ENCODE data around the gene RUBCN. TPM values are rescaled to one million over a fixed set of nuclear protein-coding genes. Genes with fewer than 3 reads are reported as not detected.
A peak's percentile ranks its signal among the peaks of the same experiment; 100 is the strongest.

RUBCN gene
- total RNA-seq: 10 to 100 TPM; 33.1 to 33.9 TPM

GRCh38 chr3:197736491-197737318, at the start of gene RUBCN:
RUBCN (minus strand) TSS chr3:197736904; CDS start chr3:197736719, 185 bp downstream.
- DNase-seq (peak; percentile 95 to 97), ATAC-seq (replicated peaks in 1 of 2) (peak; percentile 95 to 97)
- Mint-ChIP-seq H3K4me1 (ENCODE audit: low read depth) (peaks cover 37% of the 10 kb centered on the region), H3K4me3 (peak within 1 kb of the TSS; percentile 87 to 89), H3K36me3 (ENCODE audit: insufficient read depth in 2 of 2) (peaks cover 1 to 2% of the 10 kb centered on the region in 2 donors), H3K27me3 (ENCODE audit: low read depth) (no peaks in the 10 kb centered on the region), H3K27ac (peak within 1 kb of the TSS; percentile 68), H3K9me3 (no peaks in the 10 kb centered on the region)

- Mint-ChIP-seq H3K36me3 (ENCODE audit: insufficient read depth in 2 of 2) (peaks cover 4 to 8% of the 10 kb centered on the region in 2 donors), H3K4me3 (no peak overlapping the region), H3K27me3 (ENCODE audit: low read depth) (no peaks in the 10 kb centered on the region), H3K4me1 (ENCODE audit: low read depth) (no peaks in the 10 kb centered on the region), H3K27ac (peak overlapping the region; percentile 70), H3K9me3 (no peaks in the 10 kb centered on the region)
- ATAC-seq (replicated peaks in 1 of 2) (no peak), DNase-seq (no peak)
Measured at GRCh38 chr3:197784019-197784585, 47.4 kb upstream of the RUBCN start.

GRCh38 chr3:197782230-197782629, 45.5 kb upstream of the RUBCN start:
- DNase-seq (no peak), ATAC-seq (replicated peaks in 1 of 2) (no peak)
- Mint-ChIP-seq H3K4me3 (no peak overlapping the region), H3K27ac (peak overlapping the region; percentile 25), H3K9me3 (no peaks in the 10 kb centered on the region), H3K36me3 (ENCODE audit: insufficient read depth in 2 of 2) (peaks cover 4 to 9% of the 10 kb centered on the region in 2 donors), H3K4me1 (ENCODE audit: low read depth) (no peaks in the 10 kb centered on the region), H3K27me3 (ENCODE audit: low read depth) (no peaks in the 10 kb centered on the region)

- ATAC-seq (replicated peaks in 1 of 2) (no peak), DNase-seq (no peak)
- Mint-ChIP-seq H3K27ac (no peak overlapping the region), H3K4me1 (ENCODE audit: low read depth) (no peaks in the 10 kb centered on the region), H3K9me3 (no peaks in the 10 kb centered on the region), H3K36me3 (ENCODE audit: insufficient read depth in 2 of 2) (peaks cover 4 to 16% of the 10 kb centered on the region in 2 donors), H3K4me3 (no peak overlapping the region), H3K27me3 (ENCODE audit: low read depth) (no peaks in the 10 kb centered on the region)
Measured at GRCh38 chr3:197775317-197775716, 38.6 kb upstream of the RUBCN start.

GRCh38 chr3:197761784-197762183, 25.1 kb upstream of the RUBCN start:
- H3K27me3 Mint-ChIP-seq (ENCODE audit: low read depth): no peaks in the 10 kb centered on the region
- no peak overlapping the region for H3K27ac Mint-ChIP-seq
- H3K36me3 Mint-ChIP-seq (ENCODE audit: insufficient read depth in 2 of 2): peaks cover 0 to 4% of the 10 kb centered on the region in 2 donors
- H3K4me1 Mint-ChIP-seq (ENCODE audit: low read depth): no peaks in the 10 kb centered on the region
- ATAC-seq (replicated peaks in 1 of 2): no peak
- no peak for DNase-seq
- no peak overlapping the region for H3K4me3 Mint-ChIP-seq
- H3K9me3 Mint-ChIP-seq: no peaks in the 10 kb centered on the region

GRCh38 chr3:197758512-197758911, 21.8 kb upstream of the RUBCN start:
- DNase-seq (no peak), ATAC-seq (replicated peaks in 1 of 2) (no peak)
- peaks cover 18% of the 10 kb centered on the region for H3K4me1 Mint-ChIP-seq (ENCODE audit: low read depth)
- H3K4me3 Mint-ChIP-seq: no peak overlapping the region
- no peak overlapping the region for H3K27ac Mint-ChIP-seq
- no peaks in the 10 kb centered on the region for H3K36me3 Mint-ChIP-seq (ENCODE audit: insufficient read depth in 2 of 2)
- no peaks in the 10 kb centered on the region for H3K27me3 Mint-ChIP-seq (ENCODE audit: low read depth)
- no peaks in the 10 kb centered on the region for H3K9me3 Mint-ChIP-seq

GRCh38 chr3:197756704-197757103, 20.0 kb upstream of the RUBCN start:
- no peak overlapping the region for H3K27ac Mint-ChIP-seq
- no peaks in the 10 kb centered on the region for H3K9me3 Mint-ChIP-seq
- no peak for ATAC-seq (replicated peaks in 1 of 2)
- DNase-seq: no peak
- no peaks in the 10 kb centered on the region for H3K36me3 Mint-ChIP-seq (ENCODE audit: insufficient read depth in 2 of 2)
- H3K27me3 Mint-ChIP-seq (ENCODE audit: low read depth): no peaks in the 10 kb centered on the region
- no peak overlapping the region for H3K4me3 Mint-ChIP-seq
- peaks cover 34% of the 10 kb centered on the region for H3K4me1 Mint-ChIP-seq (ENCODE audit: low read depth)

GRCh38 chr3:197753263-197753662, 16.6 kb upstream of the RUBCN start:
- Mint-ChIP-seq H3K27me3 (ENCODE audit: low read depth) (no peaks in the 10 kb centered on the region), H3K9me3 (no peaks in the 10 kb centered on the region), H3K4me1 (ENCODE audit: low read depth) (peaks cover 55% of the 10 kb centered on the region), H3K36me3 (ENCODE audit: insufficient read depth in 2 of 2) (peaks cover 0 to 2% of the 10 kb centered on the region in 2 donors), H3K27ac (peak overlapping the region; percentile 77), H3K4me3 (peak overlapping the region; percentile 29 to 74)
- DNase-seq (no peak), ATAC-seq (replicated peaks in 1 of 2) (no peak)

GRCh38 chr3:197752107-197752506, 15.4 kb upstream of the RUBCN start:
- Mint-ChIP-seq H3K27ac (peak overlapping the region; percentile 83), H3K4me3 (peak overlapping the region; percentile 86 to 88), H3K36me3 (ENCODE audit: insufficient read depth in 2 of 2) (peaks cover 0 to 2% of the 10 kb centered on the region in 2 donors), H3K4me1 (ENCODE audit: low read depth) (peaks cover 57% of the 10 kb centered on the region), H3K9me3 (no peaks in the 10 kb centered on the region), H3K27me3 (ENCODE audit: low read depth) (no peaks in the 10 kb centered on the region)
- DNase-seq (peak; percentile 33 to 48), ATAC-seq (replicated peaks in 1 of 2) (peak; percentile 39 to 44)

- Mint-ChIP-seq H3K27me3 (ENCODE audit: low read depth) (no peaks in the 10 kb centered on the region), H3K9me3 (no peaks in the 10 kb centered on the region), H3K27ac (peak overlapping the region; percentile 93), H3K4me1 (ENCODE audit: low read depth) (peaks cover 57% of the 10 kb centered on the region), H3K36me3 (ENCODE audit: insufficient read depth in 2 of 2) (peaks cover 0 to 2% of the 10 kb centered on the region in 2 donors), H3K4me3 (peak overlapping the region; percentile 91 to 97)
- ATAC-seq (replicated peaks in 1 of 2): no peak
- DNase-seq: peak; percentile 47 to 52
Measured at GRCh38 chr3:197750858-197751737, 14.4 kb upstream of the RUBCN start.

GRCh38 chr3:197750396-197750831, 13.7 kb upstream of the RUBCN start:
- ATAC-seq (replicated peaks in 1 of 2) (peak; percentile 51 to 59), DNase-seq (peak; percentile 73 to 78)
- Mint-ChIP-seq H3K4me3 (peak overlapping the region; percentile 91 to 97), H3K27me3 (ENCODE audit: low read depth) (no peaks in the 10 kb centered on the region), H3K9me3 (no peaks in the 10 kb centered on the region), H3K4me1 (ENCODE audit: low read depth) (peaks cover 55% of the 10 kb centered on the region), H3K27ac (peak overlapping the region; percentile 93), H3K36me3 (ENCODE audit: insufficient read depth in 2 of 2) (peaks cover 0 to 2% of the 10 kb centered on the region in 2 donors)

GRCh38 chr3:197749601-197750395, 13.1 kb upstream of the RUBCN start, which contains the start of gene FYTTD1:
FYTTD1 (plus strand) TSS chr3:197749883; CDS start chr3:197749972, 89 bp downstream.
- peak within 1 kb of the TSS; percentile 91 to 97 for H3K4me3 Mint-ChIP-seq
- peaks cover 0 to 2% of the 10 kb centered on the region in 2 donors for H3K36me3 Mint-ChIP-seq (ENCODE audit: insufficient read depth in 2 of 2)
- peak within 1 kb of the TSS; percentile 93 for H3K27ac Mint-ChIP-seq
- ATAC-seq (replicated peaks in 1 of 2) (peak; percentile 89 to 92), DNase-seq (peak; percentile 93 to 95)
- H3K27me3 Mint-ChIP-seq (ENCODE audit: low read depth): no peaks in the 10 kb centered on the region
- peaks cover 51% of the 10 kb centered on the region for H3K4me1 Mint-ChIP-seq (ENCODE audit: low read depth)
- H3K9me3 Mint-ChIP-seq: no peaks in the 10 kb centered on the region
